SU-DHL-6 (cell line): ENCODE data around the gene RCBTB2.

Experiments
- CTCF ChIP-seq: fragments of 200-600 bp; sonication (generic); IDR thresholded peaks from one replicate; pipeline ENCODE4 v1.5.1; 2017; ENCODE audit warnings: antibody characterized with exemption, mild to moderate bottlenecking, low read length, moderate library complexity; ENCODE audit not compliant: insufficient read depth, poor library complexity, severe bottlenecking
- EZH2phosphoT487 ChIP-seq: fragments of 200-600 bp; sonication (generic), shearing (Covaris generic); conservative IDR thresholded peaks from 2 replicates; pipeline ENCODE4 v1.6.1; 2018; ENCODE audit warnings: mild to moderate bottlenecking, antibody characterized with exemption, low read length, moderate library complexity, mixed read lengths

GRCh38 chr13:48564056-48564455 is 31.2 kb upstream of the RCBTB2 start:
- TF ChIP-seq CTCF: no peak
- TF ChIP-seq EZH2phosphoT487: no peak
